ENCODE measurements around the gene ABCC4.

DNA sequence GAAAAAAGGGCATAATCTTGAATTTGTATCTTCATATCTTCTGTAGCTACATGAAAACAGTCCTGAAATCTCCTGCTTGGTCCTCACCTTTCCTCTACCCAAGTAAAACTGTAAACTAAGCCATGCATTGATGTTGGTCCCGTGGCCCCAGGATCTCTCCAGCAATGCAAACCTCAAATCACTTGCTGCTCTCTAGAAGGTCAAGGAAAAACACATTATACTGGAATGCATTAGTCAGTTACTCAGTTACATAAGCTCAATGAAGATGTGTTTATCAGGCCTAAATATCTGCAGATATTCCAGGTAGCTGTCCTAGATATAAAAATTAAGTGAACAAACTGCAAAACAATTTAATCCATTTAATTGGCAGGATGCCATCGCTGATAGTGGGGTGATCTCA lies 261.8 kb downstream of the ABCC4 start:
- no peak for TF ChIP-seq POLR2AphosphoS5 (IDR thresholded peaks at IDR 0.05; ENCODE audit: borderline replicate concordance, low read depth, low read length)
- no peak for TF ChIP-seq EZH2 (IDR thresholded peaks at IDR 0.05)
- TF ChIP-seq FOXP2 (optimal IDR thresholded peaks at IDR 0.05; ENCODE audit: control extremely low read depth, extremely low read length, insufficient read depth), result no peak

All from SK-N-MC (cell line).